ENCODE results near the gene LRRC7.
A peak's percentile ranks its signal among the peaks of the same experiment; 100 is the strongest.

LRRC7 gene

GRCh38 chr1:69551476-69552324 is 16.0 kb upstream of the LRRC7 start:
- Histone ChIP-seq H3K36me3 (ENCODE audit: insufficient read depth, low read length) (no peaks in the 10 kb centered on the region), H3K27me3 (ENCODE audit: control insufficient read depth, insufficient read depth, low read length) (peaks cover 1% of the 10 kb centered on the region), H3K4me1 (ENCODE audit: control insufficient read depth, insufficient read depth, low read length) (no peaks in the 10 kb centered on the region), H3K9me3 (replicated peaks; ENCODE audit: low read length) (no peaks in the 10 kb centered on the region), H3K4me2 (ENCODE audit: low read length) (no peak overlapping the region), H3K4me3 (ENCODE audit: low read length) (no peak overlapping the region), H3K9ac (ENCODE audit: low read depth, low read length) (no peak overlapping the region)

GRCh38 chr1:69553726-69554125 is 14.0 kb upstream of the LRRC7 start:
- peaks cover 13% of the 10 kb centered on the region for H3K27me3 ChIP-seq (ENCODE audit: control insufficient read depth, insufficient read depth, low read length)
- H3K9ac ChIP-seq (ENCODE audit: low read depth, low read length) = no peak overlapping the region
- H3K9me3 ChIP-seq (replicated peaks; ENCODE audit: low read length) = no peaks in the 10 kb centered on the region
- no peak overlapping the region for H3K4me2 ChIP-seq (ENCODE audit: low read length)
- H3K4me3 ChIP-seq (ENCODE audit: low read length) = no peak overlapping the region
- H3K36me3 ChIP-seq (ENCODE audit: insufficient read depth, low read length) = no peaks in the 10 kb centered on the region
- H3K4me1 ChIP-seq (ENCODE audit: control insufficient read depth, insufficient read depth, low read length) = no peaks in the 10 kb centered on the region

- Histone ChIP-seq H3K4me2 (ENCODE audit: low read length) (peak overlapping the region; percentile 86), H3K36me3 (ENCODE audit: insufficient read depth, low read length) (no peaks in the 10 kb centered on the region), H3K9ac (ENCODE audit: low read depth, low read length) (no peak overlapping the region), H3K4me3 (ENCODE audit: low read length) (peak overlapping the region; percentile 67), H3K4me1 (ENCODE audit: control insufficient read depth, insufficient read depth, low read length) (peaks cover 27% of the 10 kb centered on the region), H3K27me3 (ENCODE audit: control insufficient read depth, insufficient read depth, low read length) (peaks cover 59% of the 10 kb centered on the region), H3K9me3 (replicated peaks; ENCODE audit: low read length) (no peaks in the 10 kb centered on the region)
Observed at GRCh38 chr1:69568421-69569174, 876 bp downstream of the LRRC7 start.

GRCh38 chr1:69569175-69569541 is 1.4 kb downstream of the LRRC7 start:
- H3K9ac ChIP-seq (ENCODE audit: low read depth, low read length) = no peak overlapping the region
- H3K4me2 ChIP-seq (ENCODE audit: low read length) = peak overlapping the region; percentile 86
- no peak overlapping the region for H3K4me3 ChIP-seq (ENCODE audit: low read length)
- H3K9me3 ChIP-seq (replicated peaks; ENCODE audit: low read length) = no peaks in the 10 kb centered on the region
- H3K4me1 ChIP-seq (ENCODE audit: control insufficient read depth, insufficient read depth, low read length) = peaks cover 27% of the 10 kb centered on the region
- peaks cover 59% of the 10 kb centered on the region for H3K27me3 ChIP-seq (ENCODE audit: control insufficient read depth, insufficient read depth, low read length)
- H3K36me3 ChIP-seq (ENCODE audit: insufficient read depth, low read length) = no peaks in the 10 kb centered on the region

GRCh38 chr1:69569576-69570328 is 2.0 kb downstream of the LRRC7 start:
- Histone ChIP-seq H3K9ac (ENCODE audit: low read depth, low read length) (no peak overlapping the region), H3K4me2 (ENCODE audit: low read length) (peak overlapping the region; percentile 86), H3K4me1 (ENCODE audit: control insufficient read depth, insufficient read depth, low read length) (peaks cover 27% of the 10 kb centered on the region), H3K27me3 (ENCODE audit: control insufficient read depth, insufficient read depth, low read length) (peaks cover 57% of the 10 kb centered on the region), H3K36me3 (ENCODE audit: insufficient read depth, low read length) (no peaks in the 10 kb centered on the region), H3K4me3 (ENCODE audit: low read length) (no peak overlapping the region), H3K9me3 (replicated peaks; ENCODE audit: low read length) (no peaks in the 10 kb centered on the region)

- Histone ChIP-seq H3K36me3 (ENCODE audit: insufficient read depth, low read length) (no peaks in the 10 kb centered on the region), H3K9me3 (replicated peaks; ENCODE audit: low read length) (no peaks in the 10 kb centered on the region), H3K9ac (ENCODE audit: low read depth, low read length) (no peak overlapping the region), H3K27me3 (ENCODE audit: control insufficient read depth, insufficient read depth, low read length) (peaks cover 51% of the 10 kb centered on the region), H3K4me3 (ENCODE audit: low read length) (no peak overlapping the region), H3K4me1 (ENCODE audit: control insufficient read depth, insufficient read depth, low read length) (peaks cover 27% of the 10 kb centered on the region), H3K4me2 (ENCODE audit: low read length) (no peak overlapping the region)
Observed at GRCh38 chr1:69570356-69570755, 2.6 kb downstream of the LRRC7 start.

GRCh38 chr1:69572921-69573320 is 5.2 kb downstream of the LRRC7 start:
- H3K9me3 ChIP-seq (replicated peaks; ENCODE audit: low read length) = no peaks in the 10 kb centered on the region
- no peak overlapping the region for H3K9ac ChIP-seq (ENCODE audit: low read depth, low read length)
- H3K36me3 ChIP-seq (ENCODE audit: insufficient read depth, low read length) = no peaks in the 10 kb centered on the region
- no peak overlapping the region for H3K4me2 ChIP-seq (ENCODE audit: low read length)
- peaks cover 33% of the 10 kb centered on the region for H3K27me3 ChIP-seq (ENCODE audit: control insufficient read depth, insufficient read depth, low read length)
- peaks cover 16% of the 10 kb centered on the region for H3K4me1 ChIP-seq (ENCODE audit: control insufficient read depth, insufficient read depth, low read length)
- no peak overlapping the region for H3K4me3 ChIP-seq (ENCODE audit: low read length)

- Histone ChIP-seq H3K36me3 (ENCODE audit: insufficient read depth, low read length) (no peaks in the 10 kb centered on the region), H3K4me1 (ENCODE audit: control insufficient read depth, insufficient read depth, low read length) (peaks cover 7% of the 10 kb centered on the region), H3K4me2 (ENCODE audit: low read length) (no peak overlapping the region), H3K4me3 (ENCODE audit: low read length) (no peak overlapping the region), H3K9ac (ENCODE audit: low read depth, low read length) (no peak overlapping the region), H3K27me3 (ENCODE audit: control insufficient read depth, insufficient read depth, low read length) (peaks cover 25% of the 10 kb centered on the region), H3K9me3 (replicated peaks; ENCODE audit: low read length) (no peaks in the 10 kb centered on the region)
Observed at GRCh38 chr1:69573911-69574310, 6.2 kb downstream of the LRRC7 start.

GRCh38 chr1:69585666-69586065 is 17.9 kb downstream of the LRRC7 start:
- no peaks in the 10 kb centered on the region for H3K4me1 ChIP-seq (ENCODE audit: control insufficient read depth, insufficient read depth, low read length)
- H3K36me3 ChIP-seq (ENCODE audit: insufficient read depth, low read length) = no peaks in the 10 kb centered on the region
- peaks cover 4% of the 10 kb centered on the region for H3K27me3 ChIP-seq (ENCODE audit: control insufficient read depth, insufficient read depth, low read length)
- H3K4me3 ChIP-seq (ENCODE audit: low read length) = no peak overlapping the region
- H3K9ac ChIP-seq (ENCODE audit: low read depth, low read length) = no peak overlapping the region
- H3K9me3 ChIP-seq (replicated peaks; ENCODE audit: low read length) = no peaks in the 10 kb centered on the region
- no peak overlapping the region for H3K4me2 ChIP-seq (ENCODE audit: low read length)

GRCh38 chr1:69587391-69587790 is 19.7 kb downstream of the LRRC7 start:
- peaks cover under 1% of the 10 kb centered on the region for H3K27me3 ChIP-seq (ENCODE audit: control insufficient read depth, insufficient read depth, low read length)
- no peaks in the 10 kb centered on the region for H3K36me3 ChIP-seq (ENCODE audit: insufficient read depth, low read length)
- no peaks in the 10 kb centered on the region for H3K4me1 ChIP-seq (ENCODE audit: control insufficient read depth, insufficient read depth, low read length)
- H3K4me2 ChIP-seq (ENCODE audit: low read length) = no peak overlapping the region
- no peak overlapping the region for H3K9ac ChIP-seq (ENCODE audit: low read depth, low read length)
- no peak overlapping the region for H3K4me3 ChIP-seq (ENCODE audit: low read length)
- H3K9me3 ChIP-seq (replicated peaks; ENCODE audit: low read length) = no peaks in the 10 kb centered on the region

- H3K36me3 ChIP-seq (ENCODE audit: insufficient read depth, low read length) = no peaks in the 10 kb centered on the region
- no peak overlapping the region for H3K4me2 ChIP-seq (ENCODE audit: low read length)
- H3K9ac ChIP-seq (ENCODE audit: low read depth, low read length) = no peak overlapping the region
- H3K27me3 ChIP-seq (ENCODE audit: control insufficient read depth, insufficient read depth, low read length) = no peaks in the 10 kb centered on the region
- no peak overlapping the region for H3K4me3 ChIP-seq (ENCODE audit: low read length)
- H3K9me3 ChIP-seq (replicated peaks; ENCODE audit: low read length) = no peaks in the 10 kb centered on the region
- no peaks in the 10 kb centered on the region for H3K4me1 ChIP-seq (ENCODE audit: control insufficient read depth, insufficient read depth, low read length)
Observed at GRCh38 chr1:69589799-69590198, 22.1 kb downstream of the LRRC7 start.
